SK-N-SH treated with all-trans-retinoic acid at 6 μM for 48 hours (cell line): ENCODE measurements around the gene DNTTIP2.
"Not testable (repeated sequence)": the region's sequence is repeated elsewhere in the genome, so short reads cannot be mapped to it uniquely, and the experiment has no call there.

Experiments
- ATAC-seq: fragments of 200-7000 bp; cut with Tn5 transposase; 3 replicates; pipeline ENCODE4 v1.9.1; 2020; ENCODE audit warnings: mild to moderate bottlenecking, moderate library complexity
- BACH2 ChIP-seq: fragments of 250-450 bp; sonication (Bioruptor Pico); IDR thresholded peaks from 2 replicates; pipeline ENCODE4 v1.9.0; 2021; ENCODE audit warnings: mild to moderate bottlenecking, borderline replicate concordance
- ESRRG ChIP-seq: fragments of 250-450 bp; sonication (Bioruptor Pico); IDR thresholded peaks from 2 replicates; pipeline ENCODE4 v1.6.1; 2021; ENCODE audit warnings: mild to moderate bottlenecking
- GLIS3 ChIP-seq: fragments of 250-450 bp; sonication (Bioruptor Pico); IDR thresholded peaks from 2 replicates; pipeline ENCODE4 v1.5.0; 2020; ENCODE audit warnings: mild to moderate bottlenecking, moderate library complexity
- ISL1 ChIP-seq: fragments of 250-450 bp; sonication (Bioruptor Pico); IDR thresholded peaks from 2 replicates; pipeline ENCODE4 v2.1.2; 2022; ENCODE audit warnings: mild to moderate bottlenecking, moderate library complexity
- OSR1 ChIP-seq: fragments of 250-450 bp; sonication (Bioruptor Pico); IDR thresholded peaks from 2 replicates; pipeline ENCODE4 v1.8.0; 2022; ENCODE audit warnings: moderate library complexity, mild to moderate bottlenecking, inconsistent platforms
- PPARA ChIP-seq: fragments of 250-450 bp; sonication (Bioruptor Pico); IDR thresholded peaks from 2 replicates; pipeline ENCODE4 v1.5.0; 2020; ENCODE audit warnings: mild to moderate bottlenecking, borderline replicate concordance
- RARB ChIP-seq: fragments of 250-450 bp; sonication (Bioruptor Pico); IDR thresholded peaks from 2 replicates; pipeline ENCODE4 v1.8.0; 2021; ENCODE audit warnings: mild to moderate bottlenecking, moderate library complexity
- SNAI2 ChIP-seq: fragments of 250-450 bp; sonication (Bioruptor Pico); IDR thresholded peaks from 2 replicates; pipeline ENCODE4 v1.5.0; 2020; ENCODE audit warnings: mild to moderate bottlenecking, moderate library complexity
- TCF4 ChIP-seq: fragments of 250-450 bp; sonication (Bioruptor Pico); IDR thresholded peaks from 2 replicates; pipeline ENCODE4 v1.8.0; 2021; ENCODE audit warnings: mild to moderate bottlenecking, moderate library complexity, borderline replicate concordance
- TOX ChIP-seq: fragments of 250-450 bp; sonication (Bioruptor Pico); IDR thresholded peaks from 2 replicates; pipeline ENCODE4 v1.8.0; 2021; ENCODE audit warnings: mild to moderate bottlenecking, moderate library complexity, borderline replicate concordance
- ZC3H10 ChIP-seq: fragments of 250-450 bp; sonication (Bioruptor Pico); IDR thresholded peaks from 2 replicates; pipeline ENCODE4 v1.5.1; 2021; ENCODE audit warnings: mild to moderate bottlenecking, moderate library complexity
- ZFP3 ChIP-seq: fragments of 250-450 bp; sonication (Bioruptor Pico); IDR thresholded peaks from 2 replicates; pipeline ENCODE4 v1.5.0; 2020; ENCODE audit warnings: mild to moderate bottlenecking, moderate library complexity
- ZFP30 ChIP-seq: fragments of 450-650 bp; formaldehyde crosslinking; IDR thresholded peaks from 2 replicates; pipeline ENCODE4 v1.5.0; 2022; ENCODE audit warnings: mild to moderate bottlenecking, moderate library complexity
- ZNF565 ChIP-seq: fragments of 450-650 bp; formaldehyde crosslinking; conservative IDR thresholded peaks from 2 replicates; pipeline ENCODE4 v1.5.0; 2020; ENCODE audit warnings: low read depth, mild to moderate bottlenecking, moderate library complexity
- ZNF70 ChIP-seq: fragments of 450-650 bp; formaldehyde crosslinking; IDR thresholded peaks from 2 replicates; pipeline ENCODE4 v1.5.0; 2020; ENCODE audit warnings: mild to moderate bottlenecking, moderate library complexity
- ZNF8 ChIP-seq: fragments of 450-650 bp; formaldehyde crosslinking; IDR thresholded peaks from 2 replicates; pipeline ENCODE4 v1.5.0; 2020; ENCODE audit warnings: mild to moderate bottlenecking, moderate library complexity
- TF ChIP-seq, protein P1 (sequence below): fragments of 250-450 bp; sonication (Bioruptor Pico); IDR thresholded peaks from 2 replicates; pipeline ENCODE4 v1.8.0; 2020; ENCODE audit warnings: mild to moderate bottlenecking, moderate library complexity, borderline replicate concordance
- TF ChIP-seq, protein P2 (sequence below): fragments of 250-450 bp; sonication (Bioruptor Pico); IDR thresholded peaks from 2 replicates; pipeline ENCODE4 v1.5.0; 2020; ENCODE audit warnings: mild to moderate bottlenecking, moderate library complexity
- TF ChIP-seq, protein P3 (sequence below): fragments of 250-450 bp; sonication (Bioruptor Pico); IDR thresholded peaks from 2 replicates; pipeline ENCODE4 v1.5.1; 2020; ENCODE audit warnings: low read depth, mild to moderate bottlenecking, moderate library complexity
- TF ChIP-seq, protein P4 (sequence below): fragments of 250-450 bp; sonication (Bioruptor Pico); IDR thresholded peaks from 2 replicates; pipeline ENCODE4 v1.5.1; 2021; ENCODE audit warnings: mild to moderate bottlenecking, moderate library complexity
- TF ChIP-seq, protein P5 (sequence below): fragments of 250-450 bp; sonication (Bioruptor Pico); IDR thresholded peaks from 2 replicates; pipeline ENCODE4 v1.8.0; 2021; ENCODE audit warnings: low read depth, mild to moderate bottlenecking, moderate library complexity, borderline replicate concordance

The DNTTIP2 gene

DNA sequence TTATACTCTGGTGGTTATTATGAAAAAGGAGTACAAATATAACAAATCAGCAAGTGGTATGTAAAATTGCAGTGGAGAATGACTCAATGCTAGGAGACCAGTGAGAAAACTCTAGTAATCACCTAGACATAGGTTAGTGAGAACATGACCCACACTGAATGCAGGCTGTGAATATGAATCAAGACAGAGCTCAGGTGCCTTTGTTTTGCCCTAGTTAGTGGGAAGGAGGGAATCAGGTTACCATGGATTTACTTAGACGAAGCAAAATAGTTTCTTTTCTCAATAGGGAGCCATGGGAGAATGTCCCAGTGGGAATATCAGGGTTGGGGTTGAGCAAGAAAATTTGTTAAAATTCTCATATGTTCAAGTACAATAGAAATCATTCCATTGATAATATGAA lies 40.8 kb upstream of the DNTTIP2 start:
- no peak for ATAC-seq
- TF ChIP-seq BACH2 (CRISPR knock-in tag) = no peak
- no peak for TF ChIP-seq TOX (CRISPR knock-in tag)
- no peak for TF ChIP-seq RARB (CRISPR knock-in tag)
- TF ChIP-seq, protein P1, sequence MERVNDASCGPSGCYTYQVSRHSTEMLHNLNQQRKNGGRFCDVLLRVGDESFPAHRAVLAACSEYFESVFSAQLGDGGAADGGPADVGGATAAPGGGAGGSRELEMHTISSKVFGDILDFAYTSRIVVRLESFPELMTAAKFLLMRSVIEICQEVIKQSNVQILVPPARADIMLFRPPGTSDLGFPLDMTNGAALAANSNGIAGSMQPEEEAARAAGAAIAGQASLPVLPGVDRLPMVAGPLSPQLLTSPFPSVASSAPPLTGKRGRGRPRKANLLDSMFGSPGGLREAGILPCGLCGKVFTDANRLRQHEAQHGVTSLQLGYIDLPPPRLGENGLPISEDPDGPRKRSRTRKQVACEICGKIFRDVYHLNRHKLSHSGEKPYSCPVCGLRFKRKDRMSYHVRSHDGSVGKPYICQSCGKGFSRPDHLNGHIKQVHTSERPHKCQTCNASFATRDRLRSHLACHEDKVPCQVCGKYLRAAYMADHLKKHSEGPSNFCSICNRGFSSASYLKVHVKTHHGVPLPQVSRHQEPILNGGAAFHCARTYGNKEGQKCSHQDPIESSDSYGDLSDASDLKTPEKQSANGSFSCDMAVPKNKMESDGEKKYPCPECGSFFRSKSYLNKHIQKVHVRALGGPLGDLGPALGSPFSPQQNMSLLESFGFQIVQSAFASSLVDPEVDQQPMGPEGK (CRISPR knock-in tag) = no peak
- no peak for TF ChIP-seq OSR1 (CRISPR knock-in tag)
- TF ChIP-seq, protein P2, sequence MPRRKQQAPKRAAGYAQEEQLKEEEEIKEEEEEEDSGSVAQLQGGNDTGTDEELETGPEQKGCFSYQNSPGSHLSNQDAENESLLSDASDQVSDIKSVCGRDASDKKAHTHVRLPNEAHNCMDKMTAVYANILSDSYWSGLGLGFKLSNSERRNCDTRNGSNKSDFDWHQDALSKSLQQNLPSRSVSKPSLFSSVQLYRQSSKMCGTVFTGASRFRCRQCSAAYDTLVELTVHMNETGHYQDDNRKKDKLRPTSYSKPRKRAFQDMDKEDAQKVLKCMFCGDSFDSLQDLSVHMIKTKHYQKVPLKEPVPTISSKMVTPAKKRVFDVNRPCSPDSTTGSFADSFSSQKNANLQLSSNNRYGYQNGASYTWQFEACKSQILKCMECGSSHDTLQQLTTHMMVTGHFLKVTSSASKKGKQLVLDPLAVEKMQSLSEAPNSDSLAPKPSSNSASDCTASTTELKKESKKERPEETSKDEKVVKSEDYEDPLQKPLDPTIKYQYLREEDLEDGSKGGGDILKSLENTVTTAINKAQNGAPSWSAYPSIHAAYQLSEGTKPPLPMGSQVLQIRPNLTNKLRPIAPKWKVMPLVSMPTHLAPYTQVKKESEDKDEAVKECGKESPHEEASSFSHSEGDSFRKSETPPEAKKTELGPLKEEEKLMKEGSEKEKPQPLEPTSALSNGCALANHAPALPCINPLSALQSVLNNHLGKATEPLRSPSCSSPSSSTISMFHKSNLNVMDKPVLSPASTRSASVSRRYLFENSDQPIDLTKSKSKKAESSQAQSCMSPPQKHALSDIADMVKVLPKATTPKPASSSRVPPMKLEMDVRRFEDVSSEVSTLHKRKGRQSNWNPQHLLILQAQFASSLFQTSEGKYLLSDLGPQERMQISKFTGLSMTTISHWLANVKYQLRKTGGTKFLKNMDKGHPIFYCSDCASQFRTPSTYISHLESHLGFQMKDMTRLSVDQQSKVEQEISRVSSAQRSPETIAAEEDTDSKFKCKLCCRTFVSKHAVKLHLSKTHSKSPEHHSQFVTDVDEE (CRISPR knock-in tag) = no peak
- no peak for TF ChIP-seq PPARA (CRISPR knock-in tag)
- TF ChIP-seq ZNF8 (CRISPR knock-in tag) = no peak
- TF ChIP-seq, protein P3, sequence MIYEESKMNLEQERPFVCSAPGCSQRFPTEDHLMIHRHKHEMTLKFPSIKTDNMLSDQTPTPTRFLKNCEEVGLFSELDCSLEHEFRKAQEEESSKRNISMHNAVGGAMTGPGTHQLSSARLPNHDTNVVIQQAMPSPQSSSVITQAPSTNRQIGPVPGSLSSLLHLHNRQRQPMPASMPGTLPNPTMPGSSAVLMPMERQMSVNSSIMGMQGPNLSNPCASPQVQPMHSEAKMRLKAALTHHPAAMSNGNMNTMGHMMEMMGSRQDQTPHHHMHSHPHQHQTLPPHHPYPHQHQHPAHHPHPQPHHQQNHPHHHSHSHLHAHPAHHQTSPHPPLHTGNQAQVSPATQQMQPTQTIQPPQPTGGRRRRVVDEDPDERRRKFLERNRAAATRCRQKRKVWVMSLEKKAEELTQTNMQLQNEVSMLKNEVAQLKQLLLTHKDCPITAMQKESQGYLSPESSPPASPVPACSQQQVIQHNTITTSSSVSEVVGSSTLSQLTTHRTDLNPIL (CRISPR knock-in tag) = no peak
- no peak for TF ChIP-seq ZFP30 (CRISPR knock-in tag)
- no peak for TF ChIP-seq GLIS3 (CRISPR knock-in tag)
- TF ChIP-seq ISL1 (CRISPR knock-in tag) = no peak
- no peak for TF ChIP-seq TCF4 (CRISPR knock-in tag)
- no peak for TF ChIP-seq ESRRG
- TF ChIP-seq, protein P4, sequence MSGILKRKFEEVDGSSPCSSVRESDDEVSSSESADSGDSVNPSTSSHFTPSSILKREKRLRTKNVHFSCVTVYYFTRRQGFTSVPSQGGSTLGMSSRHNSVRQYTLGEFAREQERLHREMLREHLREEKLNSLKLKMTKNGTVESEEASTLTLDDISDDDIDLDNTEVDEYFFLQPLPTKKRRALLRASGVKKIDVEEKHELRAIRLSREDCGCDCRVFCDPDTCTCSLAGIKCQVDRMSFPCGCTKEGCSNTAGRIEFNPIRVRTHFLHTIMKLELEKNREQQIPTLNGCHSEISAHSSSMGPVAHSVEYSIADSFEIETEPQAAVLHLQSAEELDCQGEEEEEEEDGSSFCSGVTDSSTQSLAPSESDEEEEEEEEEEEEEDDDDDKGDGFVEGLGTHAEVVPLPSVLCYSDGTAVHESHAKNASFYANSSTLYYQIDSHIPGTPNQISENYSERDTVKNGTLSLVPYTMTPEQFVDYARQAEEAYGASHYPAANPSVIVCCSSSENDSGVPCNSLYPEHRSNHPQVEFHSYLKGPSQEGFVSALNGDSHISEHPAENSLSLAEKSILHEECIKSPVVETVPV (CRISPR knock-in tag) = no peak

DNA sequence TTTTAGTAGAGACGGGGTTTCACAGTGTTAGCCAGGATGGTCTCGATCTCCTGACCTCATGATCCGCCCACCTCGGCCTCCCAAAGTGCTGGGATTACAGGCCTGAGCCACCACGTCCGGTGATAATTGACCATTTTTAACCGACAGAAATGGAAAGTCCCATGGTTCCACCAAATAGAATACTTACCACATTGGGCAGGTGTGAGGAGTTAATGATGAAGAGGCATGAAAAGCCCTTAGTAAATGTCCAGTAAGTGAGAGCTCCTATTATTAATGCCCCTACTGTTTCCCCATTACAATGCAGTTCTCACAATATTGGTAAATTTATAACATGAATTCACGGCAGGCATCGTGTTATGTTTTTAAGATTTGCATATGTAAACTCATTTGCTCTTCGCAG lies 38.3 kb upstream of the DNTTIP2 start:
- TF ChIP-seq BACH2 (CRISPR knock-in tag) = no peak
- TF ChIP-seq ISL1 (CRISPR knock-in tag) = no peak
- TF ChIP-seq, protein P2 (CRISPR knock-in tag) = no peak
- TF ChIP-seq ESRRG = no peak
- no peak for TF ChIP-seq GLIS3 (CRISPR knock-in tag)
- TF ChIP-seq ZFP30 (CRISPR knock-in tag) = no peak
- no peak for TF ChIP-seq ZNF70
- TF ChIP-seq ZNF565 (CRISPR knock-in tag) = no peak
- TF ChIP-seq, protein P5, sequence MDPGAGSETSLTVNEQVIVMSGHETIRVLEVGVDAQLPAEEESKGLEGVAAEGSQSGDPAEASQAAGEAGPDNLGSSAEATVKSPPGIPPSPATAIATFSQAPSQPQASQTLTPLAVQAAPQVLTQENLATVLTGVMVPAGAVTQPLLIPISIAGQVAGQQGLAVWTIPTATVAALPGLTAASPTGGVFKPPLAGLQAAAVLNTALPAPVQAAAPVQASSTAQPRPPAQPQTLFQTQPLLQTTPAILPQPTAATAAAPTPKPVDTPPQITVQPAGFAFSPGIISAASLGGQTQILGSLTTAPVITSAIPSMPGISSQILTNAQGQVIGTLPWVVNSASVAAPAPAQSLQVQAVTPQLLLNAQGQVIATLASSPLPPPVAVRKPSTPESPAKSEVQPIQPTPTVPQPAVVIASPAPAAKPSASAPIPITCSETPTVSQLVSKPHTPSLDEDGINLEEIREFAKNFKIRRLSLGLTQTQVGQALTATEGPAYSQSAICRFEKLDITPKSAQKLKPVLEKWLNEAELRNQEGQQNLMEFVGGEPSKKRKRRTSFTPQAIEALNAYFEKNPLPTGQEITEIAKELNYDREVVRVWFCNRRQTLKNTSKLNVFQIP (CRISPR knock-in tag) = no peak
- no peak for TF ChIP-seq OSR1 (CRISPR knock-in tag)
- TF ChIP-seq, protein P3 (CRISPR knock-in tag) = no peak
- TF ChIP-seq, protein P4 (CRISPR knock-in tag) = no peak
- no peak for TF ChIP-seq RARB (CRISPR knock-in tag)
- no peak for TF ChIP-seq ZFP3 (CRISPR knock-in tag)
- no peak for TF ChIP-seq TOX (CRISPR knock-in tag)
- no peak for TF ChIP-seq SNAI2 (CRISPR knock-in tag)
- no peak for TF ChIP-seq ZC3H10
- ATAC-seq = no peak

DNA sequence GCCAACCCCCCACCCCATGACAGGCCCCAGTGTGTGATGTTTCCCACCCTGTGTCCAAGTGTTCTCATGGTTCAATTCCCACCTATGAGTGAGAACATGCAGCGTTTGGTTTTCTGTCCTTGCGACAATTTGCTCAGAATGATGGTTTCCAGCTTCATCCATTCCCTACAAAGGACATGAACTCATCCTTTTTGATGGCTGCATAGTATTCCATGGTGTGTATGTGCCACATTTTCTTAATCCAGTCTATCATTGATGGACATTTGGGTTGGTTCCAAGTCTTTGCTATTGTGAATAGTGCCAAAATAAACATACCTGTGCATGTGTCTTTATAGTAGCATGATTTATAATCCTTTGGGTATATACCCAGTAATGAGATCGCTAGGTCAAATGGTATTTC lies 31.9 kb upstream of the DNTTIP2 start:
- ATAC-seq = not testable (repeated sequence)
